ENCODE results near the gene SLC9B2. TPM values are rescaled to one million over a fixed set of nuclear protein-coding genes. Genes with fewer than 3 reads are reported as not detected.

The SLC9B2 gene
- total and polyA plus RNA-seq, 2 donors (not counting 1 experiment from before 2014, with no cell fraction given), result 16.4 to 37.6 TPM

- POLR2A ChIA-PET, result no interaction called here
- Histone ChIP-seq H3K9me3 (ENCODE audit: control extremely low read depth in 1 of 3, control insufficient read depth in 2 of 3, insufficient read depth in 1 of 3, low read length in 2 of 3) (peaks cover 0 to 1% (median 0%) of the 10 kb centered on the region in 3 donors), H3K79me2 (ENCODE audit: control insufficient read depth, insufficient read depth, low read length) (no peaks in the 10 kb centered on the region), H3K27ac (ENCODE audit: low read length in 2 of 2) (no peak overlapping the region), H3K9ac (ENCODE audit: low read length) (no peak overlapping the region), H3K4me2 (replicated peaks; ENCODE audit: low read depth, low read length, poor library complexity, severe bottlenecking) (no peak overlapping the region), H4K20me1 (ENCODE audit: control insufficient read depth, insufficient read depth, low read length, poor library complexity, severe bottlenecking) (no peaks in the 10 kb centered on the region), H3K27me3 (replicated peaks in 1 of 4; ENCODE audit: control extremely low read depth in 1 of 4, control insufficient read depth in 3 of 4, insufficient read depth in 4 of 4, low read length in 3 of 4) (no peaks in the 10 kb centered on the region), H3K4me3 (ENCODE audit: control extremely low read depth in 1 of 5, extremely low read depth in 1 of 5, insufficient read depth in 1 of 5, low read depth in 2 of 5, low read length in 4 of 5) (no peak overlapping the region), H3K4me1 (ENCODE audit: control insufficient read depth in 2 of 2, insufficient read depth in 2 of 2, low read length in 2 of 2) (no peaks in the 10 kb centered on the region), H2AFZ (ENCODE audit: insufficient read depth, low read depth, low read length, poor library complexity, severe bottlenecking) (no peak overlapping the region), H3K36me3 (replicated peaks in 1 of 2; ENCODE audit: control extremely low read depth in 1 of 2, control insufficient read depth in 1 of 2, extremely low read depth in 1 of 2, insufficient read depth in 2 of 2, low read length in 1 of 2) (peaks cover 2 to 4% of the 10 kb centered on the region in 2 experiments)
- WGBS (ENCODE audit: insufficient coverage), result no CpG with 5 or more reads among the region's 2 CpGs
- CTCF ChIA-PET, result no interaction called here
- ATAC-seq (ENCODE audit: low read depth) (no peak), DNase-seq (no peak)
- Mint-ChIP-seq H3K27me3 (no peaks in the 10 kb centered on the region), H3K27ac (no peak overlapping the region), H3K4me3 (no peak overlapping the region), H3K9me3 (ENCODE audit: insufficient read depth) (no peaks in the 10 kb centered on the region), H3K4me1 (no peaks in the 10 kb centered on the region)
- intact Hi-C loops (cut with micrococcal nuclease), result no loop called here
- no peak for TF ChIP-seq EZH2 (IDR thresholded peaks at IDR 0.05; ENCODE audit: borderline replicate concordance, insufficient read depth, low read depth, low read length, poor library complexity, severe bottlenecking)
- TF ChIP-seq, protein P1, sequence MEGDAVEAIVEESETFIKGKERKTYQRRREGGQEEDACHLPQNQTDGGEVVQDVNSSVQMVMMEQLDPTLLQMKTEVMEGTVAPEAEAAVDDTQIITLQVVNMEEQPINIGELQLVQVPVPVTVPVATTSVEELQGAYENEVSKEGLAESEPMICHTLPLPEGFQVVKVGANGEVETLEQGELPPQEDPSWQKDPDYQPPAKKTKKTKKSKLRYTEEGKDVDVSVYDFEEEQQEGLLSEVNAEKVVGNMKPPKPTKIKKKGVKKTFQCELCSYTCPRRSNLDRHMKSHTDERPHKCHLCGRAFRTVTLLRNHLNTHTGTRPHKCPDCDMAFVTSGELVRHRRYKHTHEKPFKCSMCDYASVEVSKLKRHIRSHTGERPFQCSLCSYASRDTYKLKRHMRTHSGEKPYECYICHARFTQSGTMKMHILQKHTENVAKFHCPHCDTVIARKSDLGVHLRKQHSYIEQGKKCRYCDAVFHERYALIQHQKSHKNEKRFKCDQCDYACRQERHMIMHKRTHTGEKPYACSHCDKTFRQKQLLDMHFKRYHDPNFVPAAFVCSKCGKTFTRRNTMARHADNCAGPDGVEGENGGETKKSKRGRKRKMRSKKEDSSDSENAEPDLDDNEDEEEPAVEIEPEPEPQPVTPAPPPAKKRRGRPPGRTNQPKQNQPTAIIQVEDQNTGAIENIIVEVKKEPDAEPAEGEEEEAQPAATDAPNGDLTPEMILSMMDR (IDR thresholded peaks at IDR 0.05), result no peak
Observed at GRCh38 chr4:103036169-103036568, 40.4 kb downstream of the SLC9B2 start.

- no peaks in the 10 kb centered on the region for H3K27me3 ChIP-seq (replicated peaks in 1 of 4; ENCODE audit: control extremely low read depth in 1 of 4, control insufficient read depth in 3 of 4, insufficient read depth in 4 of 4, low read length in 3 of 4)
- intact Hi-C loops (cut with micrococcal nuclease), result no loop called here
- H3K9me3 Mint-ChIP-seq (ENCODE audit: insufficient read depth), result no peaks in the 10 kb centered on the region
- H3K9ac ChIP-seq (ENCODE audit: low read length), result no peak overlapping the region
- TF ChIP-seq, protein P1 (IDR thresholded peaks at IDR 0.05), result no peak
- no peak for TF ChIP-seq EZH2 (IDR thresholded peaks at IDR 0.05; ENCODE audit: borderline replicate concordance, insufficient read depth, low read depth, low read length, poor library complexity, severe bottlenecking)
- H4K20me1 ChIP-seq (ENCODE audit: control insufficient read depth, insufficient read depth, low read length, poor library complexity, severe bottlenecking), result no peaks in the 10 kb centered on the region
- no peaks in the 10 kb centered on the region for H3K4me1 Mint-ChIP-seq
- no peak overlapping the region for H3K4me2 ChIP-seq (replicated peaks; ENCODE audit: low read depth, low read length, poor library complexity, severe bottlenecking)
- ChIA-PET CTCF (interaction anchor here (0.8 to 1.2 kb wide), 2 partner anchors 9 to 59 kb away, joined by 3 read pairs; no protein-coding TSS in a partner anchor), POLR2A (no interaction called here)
- H3K36me3 ChIP-seq (replicated peaks in 1 of 2; ENCODE audit: control extremely low read depth in 1 of 2, control insufficient read depth in 1 of 2, extremely low read depth in 1 of 2, insufficient read depth in 2 of 2, low read length in 1 of 2), result peaks cover 3 to 7% of the 10 kb centered on the region in 2 experiments
- H3K4me3 ChIP-seq (ENCODE audit: control extremely low read depth in 1 of 5, extremely low read depth in 1 of 5, insufficient read depth in 1 of 5, low read depth in 2 of 5, low read length in 4 of 5), result no peak overlapping the region
- no peak overlapping the region for H3K4me3 Mint-ChIP-seq
- no peaks in the 10 kb centered on the region for H3K4me1 ChIP-seq (ENCODE audit: control insufficient read depth in 2 of 2, insufficient read depth in 2 of 2, low read length in 2 of 2)
- no peak for DNase-seq
- WGBS (ENCODE audit: insufficient coverage), result no CpG with 5 or more reads among the region's 2 CpGs
- H3K79me2 ChIP-seq (ENCODE audit: control insufficient read depth, insufficient read depth, low read length), result no peaks in the 10 kb centered on the region
- no peak overlapping the region for H3K27ac Mint-ChIP-seq
- H3K9me3 ChIP-seq (ENCODE audit: control extremely low read depth in 1 of 3, control insufficient read depth in 2 of 3, insufficient read depth in 1 of 3, low read length in 2 of 3), result peaks cover 0 to 1% (median 0%) of the 10 kb centered on the region in 3 donors
- H3K27me3 Mint-ChIP-seq, result no peaks in the 10 kb centered on the region
- H2AFZ ChIP-seq (ENCODE audit: insufficient read depth, low read depth, low read length, poor library complexity, severe bottlenecking), result no peak overlapping the region
- ATAC-seq (ENCODE audit: low read depth), result no peak
- H3K27ac ChIP-seq (ENCODE audit: low read length in 2 of 2), result no peak overlapping the region
Observed at GRCh38 chr4:103032574-103032973, 44.0 kb downstream of the SLC9B2 start.

All from B cell (primary cell).